Gastrocnemius medialis (tissue), 4 donors: ENCODE results near the gene NR3C2. TPM values are rescaled to one million over a fixed set of nuclear protein-coding genes. Genes with fewer than 3 reads are reported as not detected.
A peak's percentile ranks its signal among the peaks of the same experiment; 100 is the strongest.

Experiments used
- ATAC-seq, 2 donors: fragments of 150-250 bp; one replicate each; pipeline ENCODE4 v1.9.1; 2016
- DNase-seq, 2 donors: peaks; one replicate each; pipeline ENCODE4 v3.0.0-alpha.2; 2019
- H3K27ac ChIP-seq, 4 donors: fragments of 200-600 bp; sonication (generic); 1 replicate in 1 of 4; 2 replicates in 3 of 4; pipeline ENCODE4 v1.5.1; 2016 to 2018; ENCODE audit warnings: mild to moderate bottlenecking in 2 of 4, moderate library complexity in 1 of 4
- H3K27me3 ChIP-seq, 3 donors: fragments of 200-600 bp; sonication (generic) in 2 of 3; 1 replicate in 1 of 3; 2 replicates in 2 of 3; pipeline versions ENCODE4 v1.5.1 to v1.6.0; 2016 to 2019; ENCODE audit warnings: mild to moderate bottlenecking in 1 of 3, moderate library complexity in 1 of 3
- H3K36me3 ChIP-seq, 2 donors: fragments of 200-600 bp; sonication (generic) in 1 of 2; one replicate each; pipeline ENCODE4 v1.5.1; 2017 to 2018
- H3K4me1 ChIP-seq, 2 donors: fragments of 200-600 bp; sonication (generic) in 1 of 2; one replicate each; pipeline ENCODE4 v1.5.1; 2016 to 2017; ENCODE audit warnings: mild to moderate bottlenecking in 2 of 2
- H3K4me3 ChIP-seq, 4 donors: fragments of 200-600 bp; sonication (generic) in 3 of 4; 1 replicate in 1 of 4; 2 replicates in 3 of 4; pipeline ENCODE4 v1.5.1; 2016 to 2019; ENCODE audit warnings: mild to moderate bottlenecking in 2 of 4
- H3K9me3 ChIP-seq, 3 donors: fragments of 200-600 bp; sonication (generic) in 2 of 3; 1 replicate in 1 of 3; 2 replicates in 2 of 3; pipeline ENCODE4 v1.5.1; 2016 to 2019
- POLR2A ChIP-seq, 2 donors: fragments of 450-650 bp; IDR thresholded peaks; one replicate each; pipeline ENCODE4 v1.6.1; 2017; ENCODE audit warnings: antibody characterized with exemption in 2 of 2, mild to moderate bottlenecking in 2 of 2, moderate library complexity in 2 of 2
- in situ Hi-C, 4 donors: fragments of 200-750 bp; cut with MboI; loops; one replicate each; pipeline versions ENCODE4 v1.15.0 to v1.8.0; 2017; ENCODE audit warnings: low sequenced_read_pairs in 4 of 4
- intact Hi-C: fragments of 100-400 bp; cut with DNase I; formaldehyde crosslinking; loops from one replicate; pipeline ENCODE4 v1.15.1; 2023; ENCODE audit warnings: low total_unique reads
- total RNA-seq, 4 donors: library from RNA; depleted of rRNA; stranded (reverse); fragments of >200 nt; gene quantifications; one replicate each; pipeline versions ENCODE4 v1.1.0 to v1.2.3, GENCODE V29; 2016
- TF ChIP-seq, protein P1 (sequence below), 5 experiments: fragments of 450-650 bp in 3 of 5; fragments of 200-600 bp in 2 of 5; sonication (generic) in 2 of 5; IDR thresholded peaks in 4 of 5; conservative IDR thresholded peaks in 1 of 5; 1 replicate in 4 of 5; 2 replicates in 1 of 5; pipeline ENCODE4 v1.5.1; 2016 to 2019; ENCODE audit warnings: antibody characterized with exemption in 5 of 5, mild to moderate bottlenecking in 3 of 5, moderate library complexity in 3 of 5

NR3C2 gene
- total RNA-seq, 4 donors from 2014 or later: 5.6 to 10.4 (median 8.1) TPM

DNA sequence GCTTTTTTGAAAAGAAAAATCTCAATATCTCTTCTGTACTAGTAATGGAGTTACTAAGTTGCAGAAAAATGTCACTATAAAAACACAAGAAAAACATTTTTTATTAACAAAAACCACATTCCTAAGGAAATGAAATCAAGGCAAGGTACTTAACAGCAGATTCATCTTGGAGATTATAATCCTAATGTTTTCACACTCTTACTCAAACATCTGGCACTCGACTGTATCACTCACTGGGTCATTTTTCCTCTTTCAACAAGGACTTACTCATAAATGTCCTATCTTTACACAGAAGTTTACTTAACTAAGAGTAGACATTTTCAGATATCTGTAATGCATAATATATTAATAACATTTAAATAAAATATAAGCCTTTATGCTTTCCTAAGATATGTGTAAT, 216.6 kb downstream of the NR3C2 start:
- no peaks in the 10 kb centered on the region for H3K27me3 ChIP-seq
- in situ Hi-C loops: no loop called here
- TF ChIP-seq, protein P1, sequence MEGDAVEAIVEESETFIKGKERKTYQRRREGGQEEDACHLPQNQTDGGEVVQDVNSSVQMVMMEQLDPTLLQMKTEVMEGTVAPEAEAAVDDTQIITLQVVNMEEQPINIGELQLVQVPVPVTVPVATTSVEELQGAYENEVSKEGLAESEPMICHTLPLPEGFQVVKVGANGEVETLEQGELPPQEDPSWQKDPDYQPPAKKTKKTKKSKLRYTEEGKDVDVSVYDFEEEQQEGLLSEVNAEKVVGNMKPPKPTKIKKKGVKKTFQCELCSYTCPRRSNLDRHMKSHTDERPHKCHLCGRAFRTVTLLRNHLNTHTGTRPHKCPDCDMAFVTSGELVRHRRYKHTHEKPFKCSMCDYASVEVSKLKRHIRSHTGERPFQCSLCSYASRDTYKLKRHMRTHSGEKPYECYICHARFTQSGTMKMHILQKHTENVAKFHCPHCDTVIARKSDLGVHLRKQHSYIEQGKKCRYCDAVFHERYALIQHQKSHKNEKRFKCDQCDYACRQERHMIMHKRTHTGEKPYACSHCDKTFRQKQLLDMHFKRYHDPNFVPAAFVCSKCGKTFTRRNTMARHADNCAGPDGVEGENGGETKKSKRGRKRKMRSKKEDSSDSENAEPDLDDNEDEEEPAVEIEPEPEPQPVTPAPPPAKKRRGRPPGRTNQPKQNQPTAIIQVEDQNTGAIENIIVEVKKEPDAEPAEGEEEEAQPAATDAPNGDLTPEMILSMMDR (IDR thresholded peaks at IDR 0.05 in 4 of 5, conservative IDR thresholded peaks at IDR 0.05 in 1 of 5): no peak
- no peak for TF ChIP-seq POLR2A (IDR thresholded peaks at IDR 0.05)
- DNase-seq: no peak
- H3K4me3 ChIP-seq: no peak overlapping the region
- H3K4me1 ChIP-seq: peaks cover 10 to 13% of the 10 kb centered on the region in 2 donors
- intact Hi-C loops: no loop called here
- H3K36me3 ChIP-seq: no peaks in the 10 kb centered on the region
- no peak overlapping the region for H3K27ac ChIP-seq
- H3K9me3 ChIP-seq: no peaks in the 10 kb centered on the region
- ATAC-seq: no peak

DNA sequence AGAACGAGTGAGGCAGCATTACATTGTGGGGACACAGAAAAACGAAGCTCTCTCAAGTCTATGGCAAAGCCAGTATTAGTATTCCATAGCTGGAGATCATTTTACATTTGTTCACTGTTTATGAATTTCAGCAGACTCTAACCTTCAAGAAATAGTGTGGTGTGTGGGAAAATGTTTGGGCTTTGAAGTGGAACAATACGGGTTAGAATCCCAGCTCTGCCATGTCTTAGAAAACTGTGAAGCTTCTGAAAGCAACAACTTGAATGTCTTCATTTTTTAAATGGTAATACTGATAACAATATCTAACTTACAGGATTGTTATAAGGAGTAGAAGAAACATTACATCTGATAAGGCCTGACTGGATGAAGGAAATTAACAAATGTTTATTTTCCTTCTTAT, 217.7 kb downstream of the NR3C2 start:
- ATAC-seq (no peak), DNase-seq (no peak)
- in situ Hi-C loops: no loop called here
- Histone ChIP-seq H3K4me1 (peaks cover 10 to 13% of the 10 kb centered on the region in 2 donors), H3K27ac (no peak overlapping the region), H3K36me3 (no peaks in the 10 kb centered on the region), H3K9me3 (no peaks in the 10 kb centered on the region), H3K27me3 (no peaks in the 10 kb centered on the region), H3K4me3 (no peak overlapping the region)
- TF ChIP-seq, protein P1 (IDR thresholded peaks at IDR 0.05 in 4 of 5, conservative IDR thresholded peaks at IDR 0.05 in 1 of 5): no peak
- no peak for TF ChIP-seq POLR2A (IDR thresholded peaks at IDR 0.05)
- intact Hi-C loops: no loop called here

DNA sequence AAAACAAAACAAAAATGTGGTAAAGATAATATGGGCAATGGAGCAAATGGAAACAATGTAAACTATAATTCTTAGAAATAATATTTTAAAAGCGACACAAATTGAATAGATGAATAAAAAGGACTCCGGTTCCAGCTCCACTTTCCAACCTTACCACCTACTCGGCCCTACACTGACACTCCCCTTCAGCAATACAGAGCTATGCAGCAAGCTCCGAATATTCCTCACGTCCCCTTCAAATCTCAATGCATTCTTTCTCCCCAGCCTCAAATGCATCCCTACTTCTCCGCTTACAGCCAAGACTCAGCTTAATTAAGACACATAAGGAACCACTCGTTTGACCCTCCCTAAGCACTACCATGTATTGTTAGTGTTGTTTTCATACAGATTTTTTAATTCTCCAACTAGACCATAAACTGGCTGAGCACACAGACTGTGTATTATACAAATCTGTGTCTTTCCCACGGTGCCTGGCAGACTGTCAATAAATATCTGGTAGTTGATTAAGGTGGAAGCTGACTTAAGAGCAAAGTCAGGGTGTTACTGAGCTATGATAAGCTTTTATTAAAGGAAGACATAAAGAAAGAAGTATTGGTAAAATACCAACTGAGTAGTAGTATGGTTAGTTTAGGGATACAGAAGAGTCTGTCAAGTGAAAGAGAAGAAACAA, 219.1 kb downstream of the NR3C2 start:
- Histone ChIP-seq H3K27ac (no peak overlapping the region), H3K4me1 (peaks cover 10 to 13% of the 10 kb centered on the region in 2 donors), H3K9me3 (no peaks in the 10 kb centered on the region), H3K36me3 (no peaks in the 10 kb centered on the region), H3K4me3 (no peak overlapping the region), H3K27me3 (no peaks in the 10 kb centered on the region)
- in situ Hi-C loops: no loop called here
- TF ChIP-seq POLR2A (IDR thresholded peaks at IDR 0.05): no peak
- TF ChIP-seq, protein P1 (IDR thresholded peaks at IDR 0.05 in 4 of 5, conservative IDR thresholded peaks at IDR 0.05 in 1 of 5): no peak
- DNase-seq: no peak
- intact Hi-C loops: no loop called here
- ATAC-seq: no peak

DNA sequence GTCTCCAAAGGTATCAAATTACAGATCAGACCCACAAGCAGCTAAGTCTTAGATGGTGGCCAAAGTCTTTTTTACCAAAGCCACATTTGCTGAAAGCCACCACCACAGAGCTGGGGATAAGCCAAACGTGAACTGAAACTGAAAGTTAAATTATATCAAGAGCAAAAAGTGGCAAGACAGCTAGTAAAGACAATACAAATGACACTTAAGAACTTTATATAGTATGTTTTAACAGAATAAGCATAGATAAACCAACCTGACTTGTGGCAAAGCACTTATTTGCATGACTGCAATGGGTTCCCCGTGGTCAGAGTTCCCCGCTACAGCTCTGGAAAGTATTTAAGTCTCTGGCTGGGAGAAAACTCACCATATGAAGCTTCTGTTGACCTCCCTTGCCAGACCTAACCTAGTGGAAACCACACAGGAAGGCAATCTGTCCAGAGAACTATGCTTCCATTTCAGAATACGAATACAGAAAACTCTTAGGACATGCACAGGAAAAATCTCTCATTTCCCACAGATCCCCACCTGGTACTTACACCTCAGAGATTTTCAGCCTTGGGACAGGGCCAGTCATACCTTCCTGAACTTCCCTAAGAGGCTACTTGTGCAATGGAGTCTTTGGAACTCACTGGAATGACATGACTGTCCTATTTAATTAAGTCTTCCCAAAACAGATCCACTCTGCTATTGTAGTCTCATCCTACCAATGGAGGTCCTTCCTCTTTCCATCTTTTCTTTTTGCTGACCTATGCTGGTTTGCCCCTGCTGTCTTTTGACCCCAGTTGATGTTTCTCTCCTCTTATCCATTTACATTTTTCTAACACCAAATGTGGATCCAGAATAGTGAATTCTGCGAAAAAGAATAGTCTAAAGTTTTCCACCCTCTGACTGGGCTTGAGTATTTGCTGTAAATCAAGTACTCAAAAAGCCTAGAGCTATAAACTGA, 225.1 kb downstream of the NR3C2 start:
- H3K4me1 ChIP-seq: peaks cover 27 to 37% of the 10 kb centered on the region in 2 donors
- ATAC-seq (no peak), DNase-seq (no peak)
- TF ChIP-seq, protein P1 (IDR thresholded peaks at IDR 0.05 in 4 of 5, conservative IDR thresholded peaks at IDR 0.05 in 1 of 5): no peak
- TF ChIP-seq POLR2A (IDR thresholded peaks at IDR 0.05): no peak
- peak overlapping the region; percentile 28 to 63 (median 42) for H3K27ac ChIP-seq
- H3K4me3 ChIP-seq: peak overlapping the region; percentile 27 to 58 (median 34)
- H3K9me3 ChIP-seq: no peaks in the 10 kb centered on the region
- no peaks in the 10 kb centered on the region for H3K36me3 ChIP-seq
- intact Hi-C loops: loop anchor here (10.0 kb wide), 3 partner anchors 162 to 602 kb away; partner anchors contain the start of genes NR3C2 and TMEM184C
- in situ Hi-C loops: no loop called here
- no peaks in the 10 kb centered on the region for H3K27me3 ChIP-seq
